Ishikawa (cell line): ENCODE data around the gene LAMB3.

Experiments
- CEBPB ChIP-seq: IDR thresholded peaks from 2 replicates; pipeline ENCODE4 v1.6.1; 2012
- CREB1 ChIP-seq: IDR thresholded peaks from 2 replicates; pipeline ENCODE4 v1.6.1; 2012; ENCODE audit warnings: low read depth
- EGR1 ChIP-seq: IDR thresholded peaks from 2 replicates; pipeline ENCODE4 v1.6.1; 2012
- EP300 ChIP-seq: IDR thresholded peaks from 2 replicates; pipeline ENCODE4 v1.6.1; 2012; ENCODE audit warnings: borderline replicate concordance
- FOXM1 ChIP-seq: IDR thresholded peaks from 2 replicates; pipeline ENCODE4 v1.6.1; 2012; ENCODE audit warnings: low read depth, borderline replicate concordance
- NFIC ChIP-seq: IDR thresholded peaks from 2 replicates; pipeline ENCODE4 v1.6.1; 2012
- RAD21 ChIP-seq: IDR thresholded peaks from 2 replicates; pipeline ENCODE4 v1.6.1; 2012; ENCODE audit warnings: low read depth
- TAF1 ChIP-seq: IDR thresholded peaks from 2 replicates; pipeline ENCODE4 v1.6.1; 2012; ENCODE audit warnings: low read depth, mild to moderate bottlenecking
- TCF12 ChIP-seq: IDR thresholded peaks from 2 replicates; pipeline ENCODE4 v1.6.1; 2012; ENCODE audit warnings: low read depth
- TEAD4 ChIP-seq: IDR thresholded peaks from 2 replicates; pipeline ENCODE4 v1.6.1; 2012
- YY1 ChIP-seq: IDR thresholded peaks from 2 replicates; pipeline ENCODE4 v1.6.1; 2012; ENCODE audit warnings: low read depth
- ZBTB7A ChIP-seq: IDR thresholded peaks from 2 replicates; pipeline ENCODE4 v1.6.1; 2012; ENCODE audit warnings: low read depth
- TF ChIP-seq, protein P1 (sequence below): IDR thresholded peaks from 2 replicates; pipeline ENCODE4 v1.6.1; 2012
- TF ChIP-seq, protein P2 (sequence below): IDR thresholded peaks from 2 replicates; pipeline ENCODE4 v1.6.1; 2012
- TF ChIP-seq, protein P3 (sequence below): IDR thresholded peaks from 2 replicates; pipeline ENCODE4 v1.6.1; 2012; ENCODE audit warnings: low read depth, mild to moderate bottlenecking

The LAMB3 gene

DNA sequence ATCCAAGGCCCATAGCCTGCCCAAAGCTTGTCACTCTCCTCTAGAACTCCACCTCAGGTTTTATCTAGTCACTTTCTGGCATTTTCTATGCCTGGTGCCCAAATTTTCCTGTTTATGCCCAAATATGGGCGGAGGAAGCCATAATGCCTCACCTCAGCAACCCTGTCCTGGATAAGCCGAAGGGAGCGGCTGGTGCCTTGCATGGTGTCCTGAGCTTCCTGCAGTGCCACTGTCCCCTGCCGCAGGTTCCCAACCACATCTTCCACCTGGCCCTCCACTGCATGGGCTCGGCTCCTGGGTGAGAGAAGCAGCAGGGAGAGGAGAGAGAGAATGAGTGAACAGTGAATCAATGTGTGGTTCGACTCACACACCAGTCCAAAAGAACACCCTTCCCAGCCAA is 34.5 kb downstream of the LAMB3 start:
- no peak for TF ChIP-seq ZBTB7A
- no peak for TF ChIP-seq FOXM1
- TF ChIP-seq EGR1: no peak
- no peak for TF ChIP-seq CREB1
- TF ChIP-seq EP300: no peak
- TF ChIP-seq, protein P1, sequence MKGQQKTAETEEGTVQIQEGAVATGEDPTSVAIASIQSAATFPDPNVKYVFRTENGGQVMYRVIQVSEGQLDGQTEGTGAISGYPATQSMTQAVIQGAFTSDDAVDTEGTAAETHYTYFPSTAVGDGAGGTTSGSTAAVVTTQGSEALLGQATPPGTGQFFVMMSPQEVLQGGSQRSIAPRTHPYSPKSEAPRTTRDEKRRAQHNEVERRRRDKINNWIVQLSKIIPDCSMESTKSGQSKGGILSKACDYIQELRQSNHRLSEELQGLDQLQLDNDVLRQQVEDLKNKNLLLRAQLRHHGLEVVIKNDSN: no peak
- no peak for TF ChIP-seq TAF1
- TF ChIP-seq CEBPB: no peak
- no peak for TF ChIP-seq YY1
- TF ChIP-seq, protein P2, sequence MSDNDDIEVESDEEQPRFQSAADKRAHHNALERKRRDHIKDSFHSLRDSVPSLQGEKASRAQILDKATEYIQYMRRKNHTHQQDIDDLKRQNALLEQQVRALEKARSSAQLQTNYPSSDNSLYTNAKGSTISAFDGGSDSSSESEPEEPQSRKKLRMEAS: no peak
- TF ChIP-seq RAD21: no peak
- TF ChIP-seq TCF12: no peak
- TF ChIP-seq, protein P3, sequence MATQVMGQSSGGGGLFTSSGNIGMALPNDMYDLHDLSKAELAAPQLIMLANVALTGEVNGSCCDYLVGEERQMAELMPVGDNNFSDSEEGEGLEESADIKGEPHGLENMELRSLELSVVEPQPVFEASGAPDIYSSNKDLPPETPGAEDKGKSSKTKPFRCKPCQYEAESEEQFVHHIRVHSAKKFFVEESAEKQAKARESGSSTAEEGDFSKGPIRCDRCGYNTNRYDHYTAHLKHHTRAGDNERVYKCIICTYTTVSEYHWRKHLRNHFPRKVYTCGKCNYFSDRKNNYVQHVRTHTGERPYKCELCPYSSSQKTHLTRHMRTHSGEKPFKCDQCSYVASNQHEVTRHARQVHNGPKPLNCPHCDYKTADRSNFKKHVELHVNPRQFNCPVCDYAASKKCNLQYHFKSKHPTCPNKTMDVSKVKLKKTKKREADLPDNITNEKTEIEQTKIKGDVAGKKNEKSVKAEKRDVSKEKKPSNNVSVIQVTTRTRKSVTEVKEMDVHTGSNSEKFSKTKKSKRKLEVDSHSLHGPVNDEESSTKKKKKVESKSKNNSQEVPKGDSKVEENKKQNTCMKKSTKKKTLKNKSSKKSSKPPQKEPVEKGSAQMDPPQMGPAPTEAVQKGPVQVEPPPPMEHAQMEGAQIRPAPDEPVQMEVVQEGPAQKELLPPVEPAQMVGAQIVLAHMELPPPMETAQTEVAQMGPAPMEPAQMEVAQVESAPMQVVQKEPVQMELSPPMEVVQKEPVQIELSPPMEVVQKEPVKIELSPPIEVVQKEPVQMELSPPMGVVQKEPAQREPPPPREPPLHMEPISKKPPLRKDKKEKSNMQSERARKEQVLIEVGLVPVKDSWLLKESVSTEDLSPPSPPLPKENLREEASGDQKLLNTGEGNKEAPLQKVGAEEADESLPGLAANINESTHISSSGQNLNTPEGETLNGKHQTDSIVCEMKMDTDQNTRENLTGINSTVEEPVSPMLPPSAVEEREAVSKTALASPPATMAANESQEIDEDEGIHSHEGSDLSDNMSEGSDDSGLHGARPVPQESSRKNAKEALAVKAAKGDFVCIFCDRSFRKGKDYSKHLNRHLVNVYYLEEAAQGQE: no peak
- TF ChIP-seq TEAD4: no peak
- no peak for TF ChIP-seq NFIC

DNA sequence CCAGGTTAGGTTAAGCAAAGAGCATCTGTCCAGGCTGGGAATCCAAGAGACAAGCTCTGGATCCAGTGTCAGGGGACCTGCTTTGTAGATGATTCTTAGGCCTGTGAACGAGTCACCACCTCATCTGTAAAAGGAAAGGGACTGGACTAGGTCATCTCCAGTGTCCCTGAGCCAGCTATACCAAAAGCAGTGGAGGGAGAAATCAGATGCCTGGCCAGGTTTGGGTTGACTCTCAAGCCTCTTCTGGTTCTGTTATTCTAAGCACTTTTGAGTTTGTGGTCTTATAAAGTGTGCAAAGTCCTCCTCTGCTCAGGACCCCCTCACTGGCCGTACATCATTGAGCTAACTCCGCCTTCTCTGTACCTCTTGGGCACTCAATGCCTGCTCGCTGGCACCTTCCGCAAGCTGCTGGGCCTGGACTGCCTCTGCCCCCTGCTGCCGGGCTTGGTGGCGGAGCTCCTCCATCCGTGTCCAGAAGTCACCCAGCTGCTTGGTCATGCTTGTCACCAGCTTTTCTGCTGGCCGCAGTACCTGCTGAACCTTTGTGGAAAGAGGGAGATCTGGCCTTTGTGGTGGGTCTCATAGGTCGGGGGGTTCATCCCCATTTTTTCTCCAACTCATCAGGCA is 35.1 kb downstream of the LAMB3 start:
- no peak for TF ChIP-seq YY1
- no peak for TF ChIP-seq FOXM1
- no peak for TF ChIP-seq NFIC
- no peak for TF ChIP-seq TAF1
- TF ChIP-seq EP300: no peak
- TF ChIP-seq, protein P2: no peak
- no peak for TF ChIP-seq CREB1
- TF ChIP-seq ZBTB7A: no peak
- TF ChIP-seq TCF12: no peak
- TF ChIP-seq, protein P3: no peak
- no peak for TF ChIP-seq TEAD4
- TF ChIP-seq RAD21: no peak
- TF ChIP-seq EGR1: no peak
- TF ChIP-seq CEBPB: no peak
- TF ChIP-seq, protein P1: no peak

DNA sequence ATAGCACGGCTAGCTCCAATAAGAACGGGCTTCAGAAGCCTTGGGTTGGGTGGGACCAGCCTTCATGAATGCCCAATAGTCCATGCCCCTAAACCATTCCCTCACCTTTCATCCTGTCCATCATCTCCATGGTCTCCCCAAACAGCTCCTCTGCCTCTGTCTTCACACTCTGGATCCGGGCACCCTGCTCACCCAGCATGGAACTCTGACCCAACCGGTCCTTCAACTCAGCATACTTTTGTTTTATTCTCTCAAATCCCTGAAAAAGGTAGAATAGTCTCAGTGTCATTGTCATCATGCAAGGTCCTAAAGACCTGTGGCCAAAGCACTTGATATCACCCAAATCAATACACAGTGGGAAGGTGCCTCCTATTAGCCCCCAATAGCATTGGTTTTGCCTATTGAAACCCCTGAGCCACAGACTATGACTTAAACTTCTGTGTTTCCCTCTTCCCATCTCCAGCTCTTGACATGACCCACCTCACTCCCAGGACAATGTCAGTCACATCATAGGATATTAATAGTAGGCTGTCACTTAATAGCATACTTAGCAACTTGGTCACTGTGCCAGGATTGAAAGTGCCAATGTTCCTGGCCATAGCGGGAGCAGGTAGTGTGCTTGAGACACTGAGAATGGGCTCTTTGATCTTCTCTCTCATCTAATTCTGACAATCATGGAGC is 35.7 kb downstream of the LAMB3 start:
- TF ChIP-seq TAF1 (no peak), TCF12 (no peak), TEAD4 (no peak), YY1 (no peak), EGR1 (no peak), RAD21 (no peak), ZBTB7A (no peak), EP300 (no peak)
- TF ChIP-seq, protein P1: no peak
- TF ChIP-seq, protein P2: no peak

DNA sequence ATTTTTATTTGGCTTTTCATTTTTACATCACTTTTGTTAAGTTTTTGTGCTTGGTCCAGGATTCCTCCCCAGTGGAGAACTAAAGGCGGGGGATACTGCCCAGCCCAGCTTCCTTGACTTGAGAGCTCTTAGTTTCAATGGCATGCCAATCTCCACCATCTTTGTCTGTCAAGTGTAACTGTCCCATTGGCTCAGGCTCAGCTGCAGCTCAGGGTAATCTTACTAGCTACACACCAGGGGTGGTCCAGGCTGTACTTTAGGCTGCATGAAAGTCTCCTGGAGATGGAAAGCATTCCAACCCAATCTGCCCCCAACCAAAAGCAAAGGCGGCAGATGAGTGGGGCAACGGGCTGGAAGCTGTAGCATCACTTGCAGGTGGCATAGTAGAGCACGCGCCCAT is 37.3 kb downstream of the LAMB3 start:
- TF ChIP-seq, protein P2: no peak
- TF ChIP-seq, protein P3: no peak
- TF ChIP-seq NFIC (no peak), YY1 (no peak), EGR1 (no peak), EP300 (no peak)
